Right cardiac atrium (tissue), 5 donors: Measurements from ENCODE around the gene RPL27. TPM values are rescaled to one million over a fixed set of nuclear protein-coding genes. Genes with fewer than 3 reads are reported as not detected.
"Not testable (repeated sequence)": the region's sequence is repeated elsewhere in the genome, so short reads cannot be mapped to it uniquely, and the experiment has no call there.

Experiments used
- ATAC-seq, 2 donors: fragments of 200-7000 bp; cut with Tn5 transposase; one replicate each; pipeline versions ENCODE4 v1.8.0 to v1.9.1; 2020; ENCODE audit warnings: moderate library complexity in 2 of 2, mild to moderate bottlenecking in 1 of 2
- DNase-seq, 3 donors: peaks; one replicate each; pipeline ENCODE4 v3.0.0-alpha.2; 2020
- H3K27ac ChIP-seq: one replicate; pipeline ENCODE4 v1.5.1; 2013; ENCODE audit warnings: mild to moderate bottlenecking, low read length, control low read depth, moderate library complexity
- H3K27me3 ChIP-seq: one replicate; pipeline ENCODE4 v1.6.1; 2013; ENCODE audit not compliant: control insufficient read depth, insufficient read depth
- H3K4me1 ChIP-seq: one replicate; pipeline ENCODE4 v1.6.1; 2013; ENCODE audit warnings: low read length; ENCODE audit not compliant: control insufficient read depth, insufficient read depth
- H3K4me3 ChIP-seq: one replicate; pipeline ENCODE4 v1.5.1; 2013; ENCODE audit warnings: low read length, control low read depth
- H3K9me3 ChIP-seq: one replicate; pipeline ENCODE4 v1.6.1; 2013; ENCODE audit warnings: low read length; ENCODE audit not compliant: control insufficient read depth
- WGBS: extraction: QIAGEN DNeasy Blood & Tissue Kit; methylation state at CpG from one replicate; pipeline ENCODE4 v1.1.7; 2013; 5-methylcytosine and 5-hydroxymethylcytosine counted together
- intact Hi-C, 4 donors: fragments of 100-400 bp; cut with DNase I; formaldehyde crosslinking; loops; one replicate each; pipeline versions ENCODE4 v1.11.0 to v1.14.0; 2022 to 2023
- polyA plus RNA-seq: library from polyadenylated mRNA; stranded (reverse); fragments of 200-250 nt; gene quantifications from one replicate; pipeline ENCODE4 v1.2.3, GENCODE V29; 2013
- total RNA-seq, 4 donors: library from RNA; stranded (reverse); fragmentation: NEBNext Ultra II Directional; extraction: Animal tissue kit (Norgen Biotek cat#: 25700); gene quantifications; one replicate each; pipeline ENCODE4 v1.2.1, GENCODE V29; 2021
- donor health status: healthy with polysubstance abuse.
- donor health status: DM: no; HTN: yes; CAD: no.
- donor health status: DM: no; HTN: no; CAD: no.
- donor health status: DM: no; HTN: yes; CAD: no; lungs with severe emphysema.
- donor health status: DM: yes; HTN: yes; CAD: no.

The RPL27 gene
- total and polyA plus RNA-seq, 5 donors: 651 to 2,068 (median 798) TPM

DNA sequence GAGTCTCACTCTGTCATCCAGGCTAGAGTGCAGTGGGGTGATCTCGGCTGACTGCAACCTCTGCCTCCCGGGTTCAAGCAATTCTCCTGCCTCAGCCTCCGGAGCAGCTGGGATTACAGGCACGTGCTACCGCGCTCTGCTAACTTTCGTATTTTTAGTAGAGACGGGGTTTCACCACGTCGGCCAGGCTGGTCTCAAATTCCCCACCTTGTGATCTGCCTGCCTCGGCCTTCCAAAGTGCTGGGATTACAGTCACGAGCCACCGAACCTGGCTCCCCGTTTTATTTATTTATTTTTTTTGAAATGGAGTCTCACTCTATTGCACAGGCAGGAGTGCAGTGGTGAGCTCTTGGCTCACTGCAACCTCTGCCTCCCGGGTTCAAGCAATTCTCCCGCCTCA is 22.5 kb upstream of the RPL27 start:
- H3K4me3 ChIP-seq, H3K9me3 ChIP-seq, H3K27me3 ChIP-seq, intact Hi-C loops, ATAC-seq, H3K4me1 ChIP-seq, H3K27ac ChIP-seq, DNase-seq: not testable (repeated sequence)
- 90% methylated on average over 16 of the region's 16 CpGs for WGBS

- no peaks in the 10 kb centered on the region for H3K9me3 ChIP-seq
- DNase-seq (peak; percentile 55 to 80 (median 71)), ATAC-seq (peak; percentile 79 to 81)
- H3K27ac ChIP-seq: peak within 1 kb of the TSS; percentile 90
- peaks cover 6% of the 10 kb centered on the region for H3K4me1 ChIP-seq
- 31% methylated on average over 21 of the region's 21 CpGs for WGBS
- intact Hi-C loops: no loop called here
- H3K4me3 ChIP-seq: peak within 1 kb of the TSS; percentile 82
- no peaks in the 10 kb centered on the region for H3K27me3 ChIP-seq
These were observed 18.5 kb upstream of the RPL27 start, which contains the start of gene PTGES3L for GRCh38 chr17:42979511-42980273. PTGES3L (minus strand) TSS chr17:42980080; CDS start chr17:42980053, 27 bp downstream.

GRCh38 chr17:42980274-42980765 is 17.9 kb upstream of the RPL27 start, which contains the start of gene RUNDC1:
RUNDC1 (plus strand) TSS chr17:42980565; CDS start chr17:42980577, 12 bp downstream.
- peak within 1 kb of the TSS; percentile 90 for H3K27ac ChIP-seq
- intact Hi-C loops: no loop called here
- ATAC-seq (peak; percentile 94 to 95), DNase-seq (peak; percentile 95 to 98 (median 97))
- no peaks in the 10 kb centered on the region for H3K9me3 ChIP-seq
- under 1% methylated on average over 39 of the region's 39 CpGs for WGBS
- no peaks in the 10 kb centered on the region for H3K27me3 ChIP-seq
- peak within 1 kb of the TSS; percentile 82 for H3K4me3 ChIP-seq
- peaks cover 6% of the 10 kb centered on the region for H3K4me1 ChIP-seq

DNA sequence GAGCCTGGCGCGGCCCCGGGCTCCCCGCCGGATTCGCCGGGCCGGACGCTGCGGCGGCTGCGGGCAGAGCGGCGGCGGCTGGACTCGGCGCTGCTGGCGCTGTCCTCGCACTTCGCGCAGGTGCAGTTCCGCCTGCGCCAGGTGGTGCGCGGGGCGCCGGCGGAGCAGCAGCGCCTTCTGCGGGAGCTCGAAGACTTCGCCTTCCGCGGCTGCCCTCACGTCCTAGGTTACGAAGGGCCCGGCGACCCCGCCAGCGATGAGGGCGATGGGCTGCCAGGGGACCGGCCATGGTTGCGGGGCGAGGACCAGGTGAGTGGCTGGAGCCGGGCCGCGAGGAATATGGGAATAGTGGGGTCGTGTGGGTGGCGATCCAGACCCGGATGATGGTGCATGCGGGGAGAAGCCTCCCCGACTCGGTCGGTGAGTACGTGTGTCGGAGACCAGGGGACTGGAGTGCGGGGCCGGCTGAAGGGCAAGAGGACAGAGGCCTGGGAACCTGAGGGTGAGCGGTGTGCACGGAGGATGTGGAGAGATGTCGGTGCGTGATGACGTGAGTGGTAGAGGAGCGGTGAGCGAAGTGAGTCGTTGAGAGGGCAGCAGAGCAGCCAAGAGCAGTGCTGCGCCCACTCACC is 17.3 kb upstream of the RPL27 start:
- Histone ChIP-seq H3K4me1 (peaks cover 6% of the 10 kb centered on the region), H3K9me3 (no peaks in the 10 kb centered on the region), H3K4me3 (peak overlapping the region; percentile 82), H3K27me3 (no peaks in the 10 kb centered on the region), H3K27ac (peak overlapping the region; percentile 90)
- DNase-seq (peak; percentile 32 to 71 (median 65)), ATAC-seq (peak; percentile 44 to 57)
- intact Hi-C loops: no loop called here
- WGBS: under 1% methylated on average over 67 of the region's 67 CpGs

DNA sequence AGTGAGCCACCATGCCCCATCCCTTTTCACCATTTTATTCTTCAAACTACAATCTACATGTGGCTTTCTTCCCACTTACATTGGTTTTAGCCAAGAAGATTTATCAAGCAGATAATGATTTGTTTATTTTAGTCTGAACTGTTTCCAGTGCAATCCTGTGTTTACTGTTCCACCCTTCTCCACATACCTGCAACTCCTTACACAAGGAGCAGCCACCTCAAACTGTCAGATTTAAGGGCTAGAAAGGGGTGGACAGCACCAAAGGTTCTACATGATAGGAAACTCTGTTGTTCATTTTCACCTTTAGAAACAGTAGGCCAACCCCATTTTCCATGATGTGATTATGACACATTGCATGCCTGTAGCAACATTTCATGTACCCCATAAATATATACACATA is 16.0 kb upstream of the RPL27 start:
- Histone ChIP-seq H3K27me3 (no peaks in the 10 kb centered on the region), H3K9me3 (no peaks in the 10 kb centered on the region), H3K27ac (no peak overlapping the region), H3K4me1 (peaks cover 6% of the 10 kb centered on the region), H3K4me3 (no peak overlapping the region)
- intact Hi-C loops: no loop called here
- no peak for DNase-seq
- ATAC-seq: no peak

DNA sequence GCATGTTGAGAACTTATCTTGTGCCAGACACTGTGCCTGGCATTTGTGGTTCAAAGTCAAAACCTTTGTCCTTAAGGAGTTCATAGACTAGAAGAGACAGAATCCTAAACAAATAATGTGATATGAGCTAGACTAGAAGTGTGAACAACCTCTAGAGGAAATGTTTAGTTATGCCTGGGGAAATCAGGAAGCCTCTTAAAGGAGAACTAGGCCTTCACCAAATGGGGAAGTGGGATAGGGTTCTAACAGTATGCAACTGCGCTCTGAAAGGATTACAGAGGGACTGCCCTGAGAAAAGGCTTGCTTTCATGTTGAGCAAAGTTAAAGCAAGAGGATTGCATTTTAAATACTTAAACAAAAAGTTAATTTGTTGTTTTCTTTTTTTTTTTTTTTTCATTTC is 13.0 kb upstream of the RPL27 start:
- Histone ChIP-seq H3K27me3 (no peaks in the 10 kb centered on the region), H3K27ac (no peak overlapping the region), H3K4me1 (no peaks in the 10 kb centered on the region), H3K9me3 (no peaks in the 10 kb centered on the region), H3K4me3 (no peak overlapping the region)
- ATAC-seq: no peak
- 0% methylated on average over 1 of the region's 1 CpG for whole genome bisulfite sequencing
- no peak for DNase-seq
- intact Hi-C loops: no loop called here

DNA sequence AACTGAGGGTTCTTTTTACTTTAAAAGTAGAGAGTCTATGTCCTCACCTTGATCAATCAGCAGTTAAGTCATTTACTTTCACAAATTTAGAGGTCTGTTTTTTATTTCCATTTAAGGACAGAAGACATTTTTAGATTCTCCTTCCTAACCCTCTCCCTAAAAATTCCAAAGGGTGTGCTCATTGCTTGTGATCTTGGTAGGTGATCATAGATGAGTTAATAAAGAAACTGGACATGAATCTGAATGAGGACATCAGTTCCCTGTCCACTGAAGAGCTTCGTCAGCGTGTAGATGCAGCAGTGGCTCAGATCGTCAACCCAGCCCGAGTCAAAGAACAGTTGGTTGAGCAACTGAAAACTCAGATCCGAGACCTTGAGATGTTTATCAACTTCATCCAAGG is 9.1 kb upstream of the RPL27 start:
- no peaks in the 10 kb centered on the region for H3K4me1 ChIP-seq
- H3K9me3 ChIP-seq: no peaks in the 10 kb centered on the region
- WGBS: 92% methylated on average over 5 of the region's 5 CpGs
- H3K27me3 ChIP-seq: no peaks in the 10 kb centered on the region
- DNase-seq: no peak
- intact Hi-C loops: no loop called here
- ATAC-seq: no peak
- no peak overlapping the region for H3K4me3 ChIP-seq
- no peak overlapping the region for H3K27ac ChIP-seq

GRCh38 chr17:42989726-42990652 is 8.2 kb upstream of the RPL27 start:
- intact Hi-C loops: no loop called here
- WGBS: 89% methylated on average over 6 of the region's 6 CpGs
- Histone ChIP-seq H3K27ac (no peak overlapping the region), H3K4me3 (no peak overlapping the region), H3K4me1 (no peaks in the 10 kb centered on the region), H3K9me3 (no peaks in the 10 kb centered on the region), H3K27me3 (no peaks in the 10 kb centered on the region)
- no peak for ATAC-seq
- no peak for DNase-seq

GRCh38 chr17:42991471-42991870 is 6.7 kb upstream of the RPL27 start:
- no peaks in the 10 kb centered on the region for H3K4me1 ChIP-seq
- H3K4me3 ChIP-seq: no peak overlapping the region
- no peaks in the 10 kb centered on the region for H3K9me3 ChIP-seq
- DNase-seq (no peak), ATAC-seq (no peak)
- intact Hi-C loops: no loop called here
- no peak overlapping the region for H3K27ac ChIP-seq
- no peaks in the 10 kb centered on the region for H3K27me3 ChIP-seq
- 95% methylated on average over 6 of the region's 6 CpGs for WGBS

- WGBS: 84% methylated on average over 5 of the region's 5 CpGs
- Histone ChIP-seq H3K4me1 (no peaks in the 10 kb centered on the region), H3K4me3 (no peak overlapping the region), H3K27ac (no peak overlapping the region), H3K9me3 (no peaks in the 10 kb centered on the region), H3K27me3 (no peaks in the 10 kb centered on the region)
- no peak for DNase-seq
- ATAC-seq: no peak
- intact Hi-C loops: no loop called here
These were observed 5.3 kb upstream of the RPL27 start for GRCh38 chr17:42992872-42993271.
